Right ventricle myocardium superior (tissue), 1 donor: ENCODE results near the gene CCDC39. TPM values are rescaled to one million over a fixed set of nuclear protein-coding genes. Genes with fewer than 3 reads are reported as not detected.
A peak's percentile ranks its signal among the peaks of the same experiment; 100 is the strongest.
"Not testable (repeated sequence)": the region's sequence is repeated elsewhere in the genome, so short reads cannot be mapped to it uniquely, and the experiment has no call there.

ENCODE experiments used
- ATAC-seq: fragments of 200-7000 bp; cut with Tn5 transposase; one replicate; pipeline ENCODE4 v1.9.1; 2020; ENCODE audit warnings: mild to moderate bottlenecking; ENCODE audit not compliant: poor library complexity
- DNase-seq: peaks from one replicate; pipeline ENCODE4 v3.0.0-alpha.2; 2020
- intact Hi-C: fragments of 100-400 bp; cut with DNase I; formaldehyde crosslinking; loops from one replicate; pipeline ENCODE4 v1.11.2; 2022
- total RNA-seq: library from RNA; stranded (reverse); fragmentation: NEBNext Ultra II Directional; extraction: Animal tissue kit (Norgen Biotek cat#: 25700); gene quantifications from one replicate; pipeline ENCODE4 v1.2.1, GENCODE V29; 2021
- donor health status: DM: no; HTN: yes; CAD: no; lungs with severe emphysema.

The CCDC39 gene
- total RNA-seq, 1 donor from 2014 or later: not detected

DNA sequence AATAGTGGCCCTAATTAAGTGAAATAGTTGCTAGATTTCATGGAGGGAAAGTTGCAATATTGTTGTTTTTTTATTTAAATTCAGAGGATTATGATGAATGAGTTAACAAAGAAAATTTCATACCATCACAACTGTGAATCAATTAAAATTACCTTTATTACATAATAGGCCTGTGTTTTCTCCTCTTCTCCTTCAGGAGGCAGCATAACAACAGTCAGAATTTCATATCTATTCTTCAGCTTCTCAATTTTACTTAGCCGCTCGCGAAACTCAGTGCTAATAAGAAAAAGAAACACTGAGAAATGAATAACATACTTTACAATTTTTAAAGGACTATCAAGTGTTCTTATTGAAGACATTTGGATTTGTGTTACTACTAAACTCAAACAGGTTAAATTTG is 48.0 kb downstream of the CCDC39 start:
- no peak for ATAC-seq
- intact Hi-C loops: no loop called here
- DNase-seq: no peak

- ATAC-seq (no peak), DNase-seq (no peak)
- intact Hi-C loops: no loop called here
Measured at GRCh38 chr3:180630371-180630770, 48.9 kb downstream of the CCDC39 start.

GRCh38 chr3:180626844-180627243 is 52.4 kb downstream of the CCDC39 start:
- no peak for ATAC-seq
- DNase-seq: no peak
- intact Hi-C loops: no loop called here

- no peak for DNase-seq
- intact Hi-C loops: no loop called here
- no peak for ATAC-seq
Measured at GRCh38 chr3:180624714-180625113, 54.6 kb downstream of the CCDC39 start.

DNA sequence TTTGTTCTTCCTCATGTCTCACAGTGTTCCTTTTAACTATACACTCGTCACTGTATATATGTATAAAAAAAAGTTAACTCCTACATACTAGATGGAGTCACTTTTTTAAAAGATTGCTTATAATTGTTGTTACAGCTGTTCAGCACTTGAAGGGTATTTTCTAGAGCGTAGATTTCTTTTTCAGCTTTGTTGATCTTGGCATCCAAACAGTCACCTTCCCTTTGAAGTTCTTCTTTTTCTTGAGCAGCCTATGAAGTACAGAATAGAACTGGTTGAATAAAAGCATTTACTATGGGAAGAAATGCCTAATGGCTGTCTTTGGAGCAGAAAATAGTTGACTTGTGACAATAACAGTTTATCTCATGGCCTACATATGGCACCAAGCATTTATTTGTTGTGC is 59.6 kb downstream of the CCDC39 start:
- no peak for DNase-seq
- ATAC-seq: no peak
- intact Hi-C loops: no loop called here

DNA sequence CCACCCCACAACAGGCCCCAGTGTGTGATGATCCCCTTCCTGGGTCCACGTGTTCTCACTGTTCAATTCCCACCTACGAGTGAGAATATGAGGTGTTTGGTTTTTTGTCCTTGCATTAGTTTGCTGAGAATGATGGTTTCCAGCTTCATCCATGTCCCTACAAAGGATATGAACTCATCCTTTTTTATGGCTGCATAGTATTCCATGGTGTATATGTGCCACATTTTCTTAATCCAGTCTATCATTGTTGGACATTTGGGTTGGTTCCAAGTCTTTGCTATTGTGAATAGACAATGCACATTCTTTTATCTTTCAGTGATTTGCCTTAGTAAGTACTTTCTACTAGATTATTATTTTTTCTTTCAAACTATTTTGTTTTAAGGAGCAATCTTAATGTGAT is 60.7 kb downstream of the CCDC39 start:
- ATAC-seq, DNase-seq, intact Hi-C loops: not testable (repeated sequence)

- ATAC-seq (no peak), DNase-seq (no peak)
- intact Hi-C loops: no loop called here
Measured at GRCh38 chr3:180617049-180617448, 62.2 kb downstream of the CCDC39 start.

DNA sequence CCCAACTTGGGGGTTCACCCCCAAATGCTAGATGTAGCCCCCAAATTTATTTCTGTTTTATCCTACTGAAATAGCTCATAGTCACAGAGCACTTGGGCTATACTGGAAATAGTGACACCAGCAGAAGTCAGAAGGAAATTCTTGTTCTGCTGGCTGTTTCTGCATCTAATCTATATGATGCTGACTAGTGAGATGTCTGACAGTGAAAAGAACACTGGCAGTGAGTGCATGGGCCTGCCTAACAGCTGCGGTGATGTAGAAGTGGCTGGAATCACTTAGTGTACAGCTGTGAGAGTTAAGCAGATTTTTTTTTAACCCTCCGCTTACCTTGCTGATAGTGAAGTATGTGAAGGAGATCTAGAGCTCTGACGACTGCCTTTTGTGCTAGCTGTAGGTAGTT is 63.3 kb downstream of the CCDC39 start:
- ATAC-seq (no peak), DNase-seq (no peak)
- intact Hi-C loops: no loop called here

- no peak for ATAC-seq
- intact Hi-C loops: no loop called here
Measured at GRCh38 chr3:180612364-180612763, 66.9 kb downstream of the CCDC39 start.

GRCh38 chr3:180611006-180611405 is 68.3 kb downstream of the CCDC39 start:
- intact Hi-C loops: no loop called here
- no peak for DNase-seq
- ATAC-seq: no peak

More at GRCh38 chr3:180612364-180612763, 66.9 kb downstream of the CCDC39 start:
- no peak for DNase-seq

DNA sequence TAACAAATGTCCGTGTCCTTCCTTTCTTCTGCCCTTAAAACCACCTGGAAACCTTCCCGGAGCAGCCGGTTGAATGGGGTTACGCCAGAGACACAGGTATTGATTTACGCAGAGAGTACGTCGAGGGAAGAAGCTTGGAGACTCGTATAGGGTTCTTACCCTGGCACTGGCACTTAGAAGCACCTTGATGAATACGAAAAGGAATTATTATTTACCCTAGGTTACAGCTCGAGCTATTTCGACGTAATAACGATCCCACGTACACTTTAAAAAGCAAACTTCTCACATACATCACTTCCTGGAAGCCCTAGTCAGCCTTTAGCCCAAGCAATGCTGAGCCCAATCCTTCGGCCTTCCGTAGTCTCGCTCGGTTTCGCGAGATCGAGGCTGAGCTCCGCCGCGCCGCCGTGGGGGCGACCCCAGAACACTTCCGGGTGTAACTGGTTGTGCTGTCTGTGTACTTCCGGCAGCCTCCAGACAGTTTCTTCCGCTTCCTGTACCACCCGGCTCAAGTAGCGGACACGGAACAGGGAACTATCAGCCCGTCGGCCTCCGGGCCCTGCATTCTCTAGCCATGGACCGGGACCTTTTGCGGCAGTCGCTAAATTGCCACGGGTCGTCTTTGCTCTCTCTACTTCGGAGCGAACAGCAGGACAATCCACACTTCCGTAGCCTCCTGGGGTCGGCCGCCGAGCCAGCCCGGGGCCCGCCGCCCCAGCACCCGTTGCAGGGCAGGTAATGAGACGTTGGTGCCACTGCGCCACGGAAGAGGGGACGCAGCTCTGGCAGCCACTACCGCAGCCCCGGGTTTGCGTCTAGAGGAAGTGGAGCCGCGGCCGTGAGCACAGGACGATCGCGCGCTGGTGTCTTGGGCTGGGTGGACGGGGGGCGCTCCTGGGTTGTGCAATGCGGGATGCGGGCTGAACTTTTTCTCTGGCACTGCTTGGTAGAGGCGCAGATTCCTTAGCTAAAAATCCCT is 77.3 kb downstream of the CCDC39 start, which contains the start of gene TTC14:
TTC14 (plus strand) TSS at position 476 of the 979 bp plus-strand sequence; CDS start at position 575, 99 bp downstream.
- DNase-seq: peak; percentile 95
- intact Hi-C loops: no loop called here
- peak; percentile 100 for ATAC-seq

GRCh38 chr3:180600473-180600872 is 78.8 kb downstream of the CCDC39 start:
- ATAC-seq: no peak
- intact Hi-C loops: no loop called here
- DNase-seq: no peak

GRCh38 chr3:180595559-180595935 is 83.7 kb downstream of the CCDC39 start:
- DNase-seq: no peak
- intact Hi-C loops: no loop called here
- no peak for ATAC-seq

DNA sequence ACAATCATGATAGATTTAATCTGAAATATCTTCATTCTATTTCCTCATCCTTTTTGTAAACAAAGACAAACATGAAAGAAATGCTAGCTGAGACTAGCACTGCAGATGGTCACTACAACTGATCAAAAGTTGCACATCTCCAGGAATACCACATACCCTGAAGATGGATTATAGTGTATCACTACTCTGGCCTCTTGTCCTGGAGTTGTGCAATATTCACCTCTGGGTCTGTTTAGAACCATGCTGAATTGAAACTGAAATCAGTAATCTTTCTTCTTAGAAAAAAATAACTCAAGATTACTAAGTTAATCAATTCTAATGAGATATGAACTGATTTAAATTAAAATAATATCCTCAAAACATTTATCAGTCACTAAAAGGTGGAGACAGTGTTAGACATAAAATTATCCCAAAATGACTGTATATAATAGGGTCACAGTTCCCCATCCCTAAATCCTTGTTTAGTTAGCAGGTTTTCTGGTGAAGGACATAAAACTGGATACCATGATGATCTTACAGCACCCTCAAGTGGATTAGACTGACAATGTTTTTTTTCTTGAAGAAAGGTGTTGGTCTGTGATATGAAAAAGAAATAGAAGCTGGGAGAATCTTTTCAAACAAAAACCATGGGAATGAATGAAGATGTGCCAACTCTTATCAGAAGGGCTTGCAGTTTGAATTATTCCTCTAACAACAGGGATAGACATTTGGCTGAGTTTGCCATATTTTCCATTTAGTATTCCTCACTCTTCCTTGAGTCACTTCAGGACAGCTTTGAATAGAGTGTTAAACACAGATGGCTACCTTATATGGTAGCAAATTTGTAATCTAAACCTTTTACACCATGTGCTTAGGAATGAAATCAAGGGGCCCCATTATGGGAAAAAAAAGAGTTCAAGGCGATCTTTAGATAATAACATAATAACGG is 84.4 kb downstream of the CCDC39 start:
- ATAC-seq: no peak
- intact Hi-C loops: no loop called here
- DNase-seq: no peak

- ATAC-seq, intact Hi-C loops, DNase-seq: not testable (repeated sequence)
Measured at GRCh38 chr3:180593631-180594030, 85.7 kb downstream of the CCDC39 start.

- ATAC-seq (no peak), DNase-seq (peak; percentile 25)
- intact Hi-C loops: no loop called here
Measured at GRCh38 chr3:180590396-180590795, 88.9 kb downstream of the CCDC39 start.

DNA sequence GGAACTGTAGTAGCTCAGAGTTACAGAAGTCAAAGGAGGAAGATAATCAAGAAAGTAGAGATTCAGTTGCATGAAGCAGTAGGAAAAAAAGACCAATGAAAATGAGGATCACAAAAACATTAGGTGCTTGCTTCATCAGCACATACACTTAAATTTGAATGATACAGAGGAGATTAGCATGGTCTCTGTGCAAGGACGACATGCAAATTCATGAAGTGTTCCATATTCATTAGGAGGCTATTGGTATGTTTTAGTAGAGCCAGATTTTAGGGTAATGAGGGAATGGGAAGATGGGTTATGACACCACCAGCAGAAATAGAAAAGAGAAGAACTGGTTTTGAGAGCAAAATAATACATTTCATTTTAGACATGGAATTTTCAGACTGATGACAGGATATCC is 98.4 kb downstream of the CCDC39 start:
- intact Hi-C loops: no loop called here
- no peak for ATAC-seq
- DNase-seq: no peak

DNA sequence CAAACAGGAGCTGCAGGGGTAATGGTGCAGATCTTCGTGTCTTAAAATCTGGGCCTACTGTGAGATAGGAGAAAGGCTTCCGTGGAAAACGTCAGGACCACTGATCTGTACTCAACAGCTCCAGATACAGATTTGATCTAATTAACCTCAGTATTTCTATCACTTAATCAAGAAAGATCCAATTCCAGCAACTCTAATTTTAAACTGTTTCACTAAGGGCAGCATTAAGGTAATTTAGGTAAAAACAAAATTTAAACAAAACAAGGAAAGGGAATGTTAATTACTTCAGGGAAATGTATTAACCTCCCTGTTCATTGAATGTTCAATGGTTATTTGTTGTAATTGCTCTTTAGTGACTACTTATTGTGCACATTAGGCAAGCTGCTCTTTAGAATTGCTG is 103.7 kb downstream of the CCDC39 start:
- intact Hi-C loops: no loop called here
- ATAC-seq (no peak), DNase-seq (no peak)

DNA sequence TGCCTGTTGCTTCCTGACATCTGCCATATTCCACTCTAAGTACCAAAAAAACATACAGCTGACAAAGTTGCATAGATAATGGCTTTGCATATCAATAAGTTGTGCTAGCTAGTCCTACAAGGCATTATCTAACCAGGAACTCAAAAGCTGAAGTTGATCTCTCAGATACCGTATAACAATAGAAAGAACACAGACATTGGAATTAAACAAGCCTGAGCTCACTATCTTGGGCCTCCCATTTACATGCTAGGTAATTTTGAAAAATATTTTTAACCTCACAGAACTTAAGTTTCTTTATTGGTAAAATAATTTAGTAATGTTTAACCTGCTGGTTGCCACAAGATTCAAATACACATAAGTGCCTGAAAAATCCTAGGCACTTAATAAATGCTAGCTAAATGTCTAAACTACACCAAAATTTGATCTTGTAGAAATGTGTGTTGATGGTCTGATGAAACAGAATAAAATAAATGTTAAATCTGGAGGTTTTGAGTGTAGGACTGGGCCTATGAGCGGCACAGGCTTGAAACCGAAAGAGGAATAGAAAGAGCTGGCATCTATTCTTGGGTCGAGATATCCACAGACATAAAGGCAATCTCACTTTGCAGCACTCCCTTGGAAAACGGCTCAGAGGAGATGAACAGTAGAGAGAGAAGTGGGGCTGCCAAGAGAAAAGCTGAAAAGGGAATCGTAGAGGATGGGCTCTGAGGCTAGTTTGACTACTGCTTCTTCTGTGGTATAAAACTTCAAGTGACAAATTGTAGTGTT is 107.3 kb downstream of the CCDC39 start:
- DNase-seq (no peak), ATAC-seq (no peak)
- intact Hi-C loops: no loop called here
